Activated naive CD8-positive, alpha-beta T cell (primary cell): ENCODE measurements around the gene FADS1.

Source experiments
- H3K27ac Mint-ChIP-seq: one replicate; pipeline ENCODE4 v1.8.0; 2021; ENCODE audit warnings: mixed read lengths
- H3K27me3 Mint-ChIP-seq: one replicate; pipeline ENCODE4 v1.8.0; 2021; ENCODE audit warnings: mixed read lengths
- H3K36me3 Mint-ChIP-seq: one replicate; pipeline ENCODE4 v1.8.0; 2021; ENCODE audit warnings: mixed read lengths
- H3K4me1 Mint-ChIP-seq: one replicate; pipeline ENCODE4 v1.8.0; 2021; ENCODE audit warnings: low read depth, mixed read lengths
- H3K4me3 Mint-ChIP-seq: one replicate; pipeline ENCODE4 v1.8.0; 2021; ENCODE audit warnings: mild to moderate bottlenecking, mixed read lengths
- H3K9me3 Mint-ChIP-seq: one replicate; pipeline ENCODE4 v1.8.0; 2021; ENCODE audit warnings: low read depth, mixed read lengths

FADS1 gene

DNA sequence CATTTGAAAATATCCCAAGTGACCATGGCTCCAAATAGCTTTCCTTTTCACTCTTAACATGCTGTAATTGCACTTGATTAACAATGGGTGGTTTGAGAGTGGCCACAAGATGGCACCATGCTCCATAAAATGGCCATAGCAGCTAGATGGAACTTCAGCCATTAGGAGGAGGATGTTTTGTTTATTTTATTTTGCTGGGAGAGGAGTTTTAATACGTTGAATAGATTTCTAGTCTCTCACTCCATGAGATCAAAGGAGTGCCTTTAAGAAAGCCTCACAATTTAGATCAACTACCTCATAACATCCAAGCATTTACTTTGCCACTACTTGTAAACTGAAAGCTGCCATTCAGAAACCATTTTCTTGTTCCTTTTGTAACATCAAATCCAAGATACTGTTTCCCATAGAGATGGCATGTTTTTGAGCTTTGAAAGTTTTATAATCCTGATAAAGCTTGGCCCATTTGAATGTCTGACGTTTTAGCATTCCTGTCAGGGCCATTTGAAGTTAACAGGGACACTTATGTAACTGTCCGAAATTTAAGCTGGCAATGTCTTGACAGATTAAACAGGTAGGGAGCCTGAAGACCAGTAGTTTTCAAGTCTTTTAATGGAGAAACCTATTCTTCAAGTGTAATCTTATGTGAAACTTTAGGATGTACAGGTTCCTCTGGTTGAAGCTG, 19.4 kb downstream of the FADS1 start:
- Mint-ChIP-seq H3K36me3 (peaks cover 9% of the 10 kb centered on the region), H3K27ac (no peak overlapping the region), H3K27me3 (no peaks in the 10 kb centered on the region), H3K4me1 (peaks cover 15% of the 10 kb centered on the region), H3K4me3 (no peak overlapping the region), H3K9me3 (no peaks in the 10 kb centered on the region)

DNA sequence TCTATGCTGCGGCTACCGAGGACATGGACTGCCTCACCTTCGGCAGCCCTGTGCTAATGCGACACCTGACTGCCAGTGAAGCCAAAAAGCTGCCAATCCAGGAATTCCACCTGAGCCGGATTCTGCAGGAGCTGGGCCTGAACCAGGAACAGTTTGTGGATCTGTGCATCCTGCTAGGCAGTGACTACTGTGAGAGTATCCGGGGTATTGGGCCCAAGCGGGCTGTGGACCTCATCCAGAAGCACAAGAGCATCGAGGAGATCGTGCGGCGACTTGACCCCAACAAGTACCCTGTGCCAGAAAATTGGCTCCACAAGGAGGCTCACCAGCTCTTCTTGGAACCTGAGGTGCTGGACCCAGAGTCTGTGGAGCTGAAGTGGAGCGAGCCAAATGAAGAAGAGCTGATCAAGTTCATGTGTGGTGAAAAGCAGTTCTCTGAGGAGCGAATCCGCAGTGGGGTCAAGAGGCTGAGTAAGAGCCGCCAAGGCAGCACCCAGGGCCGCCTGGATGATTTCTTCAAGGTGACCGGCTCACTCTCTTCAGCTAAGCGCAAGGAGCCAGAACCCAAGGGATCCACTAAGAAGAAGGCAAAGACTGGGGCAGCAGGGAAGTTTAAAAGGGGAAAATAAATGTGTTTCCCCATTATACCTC, 20.8 kb downstream of the FADS1 start:
- peaks cover 13% of the 10 kb centered on the region for H3K36me3 Mint-ChIP-seq
- no peak overlapping the region for H3K27ac Mint-ChIP-seq
- H3K9me3 Mint-ChIP-seq = no peaks in the 10 kb centered on the region
- H3K27me3 Mint-ChIP-seq = no peaks in the 10 kb centered on the region
- H3K4me1 Mint-ChIP-seq = peaks cover 22% of the 10 kb centered on the region
- H3K4me3 Mint-ChIP-seq = no peak overlapping the region

DNA sequence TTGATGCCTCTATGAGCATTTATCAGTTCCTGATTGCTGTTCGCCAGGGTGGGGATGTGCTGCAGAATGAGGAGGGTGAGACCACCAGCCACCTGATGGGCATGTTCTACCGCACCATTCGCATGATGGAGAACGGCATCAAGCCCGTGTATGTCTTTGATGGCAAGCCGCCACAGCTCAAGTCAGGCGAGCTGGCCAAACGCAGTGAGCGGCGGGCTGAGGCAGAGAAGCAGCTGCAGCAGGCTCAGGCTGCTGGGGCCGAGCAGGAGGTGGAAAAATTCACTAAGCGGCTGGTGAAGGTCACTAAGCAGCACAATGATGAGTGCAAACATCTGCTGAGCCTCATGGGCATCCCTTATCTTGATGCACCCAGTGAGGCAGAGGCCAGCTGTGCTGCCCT, 21.3 kb downstream of the FADS1 start:
- H3K4me1 Mint-ChIP-seq = peaks cover 25% of the 10 kb centered on the region
- no peaks in the 10 kb centered on the region for H3K9me3 Mint-ChIP-seq
- no peak overlapping the region for H3K4me3 Mint-ChIP-seq
- H3K36me3 Mint-ChIP-seq = peaks cover 12% of the 10 kb centered on the region
- no peaks in the 10 kb centered on the region for H3K27me3 Mint-ChIP-seq
- no peak overlapping the region for H3K27ac Mint-ChIP-seq

DNA sequence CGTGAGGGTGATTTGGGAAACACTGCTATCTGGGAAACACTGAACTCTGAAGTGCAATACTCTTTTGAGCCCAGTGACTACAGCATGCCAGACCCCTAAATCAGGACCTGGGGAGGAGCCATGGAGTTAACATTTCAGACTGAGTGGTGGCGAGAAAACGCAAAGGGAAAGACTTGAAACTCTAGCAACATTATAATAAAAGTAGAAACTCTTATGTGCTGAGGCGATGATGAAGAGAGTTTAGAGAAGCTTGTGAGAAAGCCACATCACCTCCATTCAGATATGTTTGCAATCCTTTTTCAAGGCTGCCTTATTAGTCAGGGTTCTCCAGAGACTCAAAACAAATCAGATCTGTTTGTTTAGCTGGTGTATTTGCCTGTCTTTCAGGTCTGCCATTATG, 22.2 kb downstream of the FADS1 start:
- Mint-ChIP-seq H3K27me3 (no peaks in the 10 kb centered on the region), H3K9me3 (no peaks in the 10 kb centered on the region), H3K27ac (no peak overlapping the region), H3K4me1 (peaks cover 28% of the 10 kb centered on the region), H3K4me3 (peak overlapping the region; percentile 7), H3K36me3 (peaks cover 10% of the 10 kb centered on the region)

DNA sequence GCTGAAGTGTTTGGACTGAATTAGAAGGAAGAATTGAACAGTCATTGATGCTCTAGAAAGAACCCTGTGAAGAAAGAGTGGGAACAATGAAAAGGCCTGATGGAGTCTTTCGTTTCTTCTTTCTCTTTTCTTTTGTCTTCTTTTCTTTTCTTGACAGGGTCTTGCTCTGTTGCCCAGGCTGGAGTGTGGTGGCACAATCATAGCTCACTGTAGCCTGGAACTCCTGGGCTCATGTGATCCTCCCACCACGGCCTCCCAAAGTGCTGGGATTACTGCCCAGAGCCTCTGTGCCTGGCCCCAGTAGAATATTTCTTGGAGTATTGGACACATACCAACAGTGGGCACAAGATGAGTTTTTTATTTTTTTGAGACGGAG, 23.0 kb downstream of the FADS1 start:
- H3K27ac Mint-ChIP-seq = peak overlapping the region; percentile 100
- H3K36me3 Mint-ChIP-seq = peaks cover 9% of the 10 kb centered on the region
- no peaks in the 10 kb centered on the region for H3K27me3 Mint-ChIP-seq
- H3K9me3 Mint-ChIP-seq = no peaks in the 10 kb centered on the region
- peaks cover 28% of the 10 kb centered on the region for H3K4me1 Mint-ChIP-seq
- peak overlapping the region; percentile 97 for H3K4me3 Mint-ChIP-seq

DNA sequence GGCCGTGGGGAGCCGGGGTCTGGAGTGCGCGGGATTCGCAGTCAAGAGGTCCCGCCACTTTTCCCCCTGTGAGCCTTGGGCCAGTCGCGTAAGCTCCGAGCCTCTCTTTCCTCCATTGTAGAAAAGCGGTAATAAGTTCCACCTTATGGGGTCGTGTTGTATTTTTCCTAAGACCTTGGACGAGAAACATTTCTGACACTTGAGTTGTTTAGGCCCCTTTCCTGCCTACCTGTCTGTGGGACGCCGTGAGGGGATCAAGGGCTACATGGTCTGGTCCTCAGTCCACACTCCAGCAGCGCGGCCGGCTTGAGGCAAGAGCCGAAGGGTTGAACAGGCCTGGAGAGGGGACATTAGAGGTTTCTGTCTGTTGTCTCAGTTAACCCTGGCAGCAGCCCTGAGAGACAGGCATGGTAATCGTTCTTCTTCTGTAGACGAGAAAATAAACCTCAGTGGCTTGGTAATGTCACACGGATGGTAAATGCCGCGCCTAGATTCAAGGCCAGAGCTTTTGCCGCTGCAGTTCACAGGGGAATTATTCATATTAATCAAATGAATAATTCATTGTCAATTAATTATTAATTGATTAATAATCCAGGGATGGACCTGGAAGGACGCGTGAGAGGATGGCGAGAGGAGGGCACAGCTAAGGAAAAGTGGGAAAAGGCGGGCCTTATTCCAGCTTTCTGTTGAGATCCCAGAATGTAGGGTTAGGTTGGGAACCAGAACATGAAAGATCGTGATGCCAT, 23.5 kb downstream of the FADS1 start:
- no peaks in the 10 kb centered on the region for H3K27me3 Mint-ChIP-seq
- H3K9me3 Mint-ChIP-seq = no peaks in the 10 kb centered on the region
- peaks cover 9% of the 10 kb centered on the region for H3K36me3 Mint-ChIP-seq
- H3K4me3 Mint-ChIP-seq = peak overlapping the region; percentile 97
- H3K4me1 Mint-ChIP-seq = peaks cover 28% of the 10 kb centered on the region
- H3K27ac Mint-ChIP-seq = peak overlapping the region; percentile 100

DNA sequence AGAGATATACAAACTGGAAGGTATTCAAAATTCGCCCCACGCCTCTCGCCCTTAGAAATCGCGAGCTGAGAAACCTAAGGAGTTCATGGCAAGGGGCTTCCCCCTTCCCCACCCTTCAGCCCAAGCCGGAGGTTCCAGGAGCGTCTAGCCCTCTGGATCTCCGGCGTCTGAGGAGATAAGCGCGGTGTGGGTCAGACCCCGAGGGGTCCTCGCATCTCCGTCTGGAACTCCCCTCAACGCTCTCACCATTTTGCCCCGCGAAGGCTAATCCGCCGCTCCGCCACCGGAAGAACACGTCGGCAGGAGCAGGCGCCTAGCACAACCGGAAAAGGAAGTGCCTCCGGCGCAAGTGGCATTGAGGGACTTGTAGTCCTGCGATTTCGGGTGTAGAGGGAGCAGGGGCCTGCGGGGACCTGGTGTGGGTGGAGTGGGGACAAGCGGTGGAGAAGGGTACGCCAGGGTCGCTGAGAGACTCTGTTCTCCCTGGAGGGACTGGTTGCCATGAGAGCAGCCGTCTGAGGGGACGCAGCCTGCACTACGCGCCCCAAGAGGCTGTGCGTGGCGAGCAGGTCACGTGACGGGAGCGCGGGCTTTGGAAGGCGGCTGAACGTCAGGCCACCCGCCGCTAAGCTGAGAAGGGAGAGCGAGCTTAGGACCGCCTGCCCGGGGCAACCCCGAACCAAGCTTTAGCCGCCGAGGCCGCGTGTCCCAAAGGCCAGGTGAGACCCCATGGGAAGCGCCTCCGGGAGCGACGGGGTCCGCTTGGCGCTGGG, 24.3 kb downstream of the FADS1 start, which contains the start of the genes FEN1 and TMEM258:
FEN1 (plus strand) TSS at position 602 of the 773 bp plus-strand sequence. CDS start 2,451 bp downstream, outside the sequence.
TMEM258 (minus strand) TSS at position 290 of the 773 bp plus-strand sequence; CDS start at position 249, 41 bp downstream.
- peaks cover 31% of the 10 kb centered on the region for H3K4me1 Mint-ChIP-seq
- H3K36me3 Mint-ChIP-seq = peaks cover 11% of the 10 kb centered on the region

DNA sequence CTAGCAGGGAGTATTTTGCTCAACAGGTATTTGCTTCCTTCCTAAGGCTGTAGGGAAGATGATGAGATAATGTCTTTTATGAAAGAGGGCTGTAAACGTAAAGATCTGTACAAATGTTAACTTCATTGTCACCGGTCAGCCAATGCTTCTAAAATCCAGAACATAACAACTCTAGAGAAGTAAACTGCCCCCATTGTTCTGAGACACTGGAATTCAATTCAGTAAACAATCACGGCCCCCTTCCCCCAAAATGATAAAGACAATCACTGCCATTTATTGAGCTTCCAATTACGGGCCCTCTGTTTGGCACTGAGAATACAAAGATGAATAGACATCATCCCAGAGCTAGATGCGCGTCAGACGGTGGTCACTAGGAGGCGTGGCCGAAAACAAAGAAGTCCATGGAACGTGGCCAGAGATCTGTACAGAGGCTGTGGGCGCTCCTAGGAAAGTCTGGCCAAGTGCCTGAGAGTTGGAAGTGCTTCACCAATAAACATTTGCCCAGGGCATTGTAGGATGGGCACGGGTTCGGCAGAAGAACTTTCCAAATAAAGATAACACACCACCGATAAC, 25.0 kb downstream of the FADS1 start:
- H3K27me3 Mint-ChIP-seq = no peaks in the 10 kb centered on the region
- peak overlapping the region; percentile 97 for H3K4me3 Mint-ChIP-seq
- peaks cover 26% of the 10 kb centered on the region for H3K4me1 Mint-ChIP-seq
- H3K9me3 Mint-ChIP-seq = no peaks in the 10 kb centered on the region
- H3K27ac Mint-ChIP-seq = peak overlapping the region; percentile 100
- H3K36me3 Mint-ChIP-seq = peaks cover 6% of the 10 kb centered on the region

More for the DNA sequence above, 24.3 kb downstream of the FADS1 start, which contains the start of the genes FEN1 and TMEM258:
- peak within 1 kb of the TSS; percentile 100 for H3K27ac Mint-ChIP-seq
- no peaks in the 10 kb centered on the region for H3K27me3 Mint-ChIP-seq
- H3K4me3 Mint-ChIP-seq = peak within 1 kb of the TSS; percentile 97
- no peaks in the 10 kb centered on the region for H3K9me3 Mint-ChIP-seq

DNA sequence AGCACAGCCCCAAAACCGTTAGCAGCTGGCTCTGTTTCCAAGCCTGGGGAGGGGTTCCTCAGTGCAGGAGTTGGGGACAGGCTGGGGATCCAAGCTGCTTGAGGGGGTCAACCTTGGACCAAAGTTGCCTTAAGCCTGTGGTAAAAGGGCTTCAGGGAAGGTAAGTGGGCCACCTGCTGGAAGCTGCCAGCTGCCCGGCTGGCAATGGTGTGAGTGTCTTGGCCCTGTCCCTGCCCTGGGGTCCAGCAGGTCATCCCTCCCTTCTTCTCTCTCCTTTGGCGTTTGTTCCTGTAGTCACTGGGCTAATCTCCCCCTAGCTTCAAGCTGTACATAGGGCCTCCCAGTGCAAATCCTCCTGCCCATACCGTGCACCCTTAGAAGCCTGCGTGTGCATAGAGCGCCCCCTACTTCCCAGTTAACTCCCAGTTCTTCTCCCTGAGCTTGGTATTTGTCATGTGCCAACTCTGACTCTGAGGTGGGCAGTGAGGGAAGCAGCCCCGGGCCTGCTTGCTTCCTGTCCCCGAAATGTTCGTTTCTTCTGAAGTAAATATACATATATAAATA, 28.8 kb downstream of the FADS1 start:
- peaks cover 6% of the 10 kb centered on the region for H3K36me3 Mint-ChIP-seq
- peaks cover 16% of the 10 kb centered on the region for H3K4me1 Mint-ChIP-seq
- H3K9me3 Mint-ChIP-seq = no peaks in the 10 kb centered on the region
- H3K27me3 Mint-ChIP-seq = no peaks in the 10 kb centered on the region
- H3K4me3 Mint-ChIP-seq = no peak overlapping the region
- no peak overlapping the region for H3K27ac Mint-ChIP-seq

DNA sequence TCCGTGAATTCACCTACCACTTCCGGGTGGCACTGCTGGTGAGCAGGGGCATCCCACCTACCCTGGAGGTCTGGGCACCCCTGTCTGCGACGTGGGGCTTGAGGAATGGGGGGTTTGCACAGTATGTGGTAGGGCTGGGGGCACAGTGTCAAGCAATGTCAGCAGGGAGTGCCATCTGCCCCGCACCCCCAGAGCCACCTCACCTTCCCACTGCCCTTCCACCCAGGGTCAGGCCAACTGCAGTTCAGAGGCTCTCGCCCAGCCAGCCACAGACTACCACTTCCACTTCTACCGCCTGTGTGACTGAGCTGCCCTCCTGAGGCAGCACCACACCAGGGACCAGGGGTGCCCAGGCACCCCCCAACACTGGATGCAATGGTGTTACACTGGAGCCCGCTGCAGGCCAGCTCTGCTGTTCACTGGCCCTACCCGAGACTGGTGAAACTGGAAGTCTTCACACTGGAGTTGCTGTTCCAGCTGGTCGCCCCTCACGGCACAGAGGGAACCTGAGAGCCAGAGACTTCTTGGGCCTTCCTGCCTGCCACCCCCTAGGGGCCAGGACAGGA, 30.9 kb downstream of the FADS1 start:
- Mint-ChIP-seq H3K27ac (no peak overlapping the region), H3K9me3 (no peaks in the 10 kb centered on the region), H3K4me1 (peaks cover 9% of the 10 kb centered on the region), H3K4me3 (no peak overlapping the region), H3K27me3 (no peaks in the 10 kb centered on the region), H3K36me3 (peaks cover 2% of the 10 kb centered on the region)

DNA sequence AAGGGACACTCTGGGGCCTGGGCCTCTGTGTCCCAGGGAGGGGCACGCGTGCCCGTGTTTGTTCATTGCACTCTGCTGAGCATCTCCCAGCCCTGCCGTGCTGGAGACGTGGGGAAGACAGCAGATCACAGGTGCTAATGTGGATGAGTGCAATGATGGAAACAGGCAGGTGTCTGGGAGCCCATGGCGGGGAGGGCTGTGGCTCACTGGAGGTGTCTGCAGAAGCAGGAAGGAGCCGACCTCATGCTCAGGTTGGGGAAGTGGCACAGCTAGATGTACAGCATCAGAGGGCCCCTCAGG, 32.3 kb downstream of the FADS1 start:
- Mint-ChIP-seq H3K4me1 (peaks cover 2% of the 10 kb centered on the region), H3K27me3 (no peaks in the 10 kb centered on the region), H3K27ac (no peak overlapping the region), H3K36me3 (peaks cover 2% of the 10 kb centered on the region), H3K4me3 (no peak overlapping the region), H3K9me3 (no peaks in the 10 kb centered on the region)

DNA sequence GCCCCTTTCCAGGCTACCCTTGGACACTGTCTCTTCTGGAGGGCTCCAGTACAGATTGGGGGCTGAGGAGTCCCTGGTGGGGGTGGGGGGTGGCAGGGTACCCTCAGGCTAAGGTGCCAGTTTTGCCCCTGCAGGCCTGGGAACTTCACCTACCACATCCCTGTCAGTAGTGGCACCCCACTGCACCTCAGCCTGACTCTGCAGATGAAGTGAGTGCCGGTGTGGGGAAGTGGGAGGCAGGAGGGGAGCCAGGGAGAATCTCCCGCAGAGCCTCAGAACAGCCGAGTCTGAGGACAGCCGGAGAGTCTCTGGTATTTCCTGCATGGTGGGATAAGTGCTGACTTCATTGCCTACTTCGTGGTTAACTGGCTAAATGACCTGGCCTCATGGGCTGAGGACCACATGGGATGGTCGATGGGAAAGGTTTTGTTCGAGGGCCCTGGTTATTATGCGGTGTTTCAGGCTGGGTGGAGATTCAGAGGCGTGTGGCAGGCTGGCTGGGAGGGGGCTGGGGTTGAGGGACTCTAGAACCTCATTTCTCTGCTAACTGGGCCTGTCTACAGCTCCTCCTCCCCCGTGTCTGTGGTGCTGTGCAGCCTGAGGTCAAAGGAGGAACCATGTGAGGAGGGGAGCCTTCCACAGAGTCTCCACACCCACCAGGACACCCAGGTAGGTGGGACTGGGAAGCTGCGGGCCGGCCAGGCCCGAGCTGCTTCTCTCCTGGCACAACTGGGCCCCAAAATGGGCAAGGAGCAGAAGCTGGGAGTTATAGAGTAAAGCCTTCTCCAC, 32.9 kb downstream of the FADS1 start:
- Mint-ChIP-seq H3K27ac (no peak overlapping the region), H3K36me3 (peaks cover 2% of the 10 kb centered on the region), H3K9me3 (no peaks in the 10 kb centered on the region), H3K4me1 (peaks cover 2% of the 10 kb centered on the region), H3K4me3 (no peak overlapping the region), H3K27me3 (no peaks in the 10 kb centered on the region)

DNA sequence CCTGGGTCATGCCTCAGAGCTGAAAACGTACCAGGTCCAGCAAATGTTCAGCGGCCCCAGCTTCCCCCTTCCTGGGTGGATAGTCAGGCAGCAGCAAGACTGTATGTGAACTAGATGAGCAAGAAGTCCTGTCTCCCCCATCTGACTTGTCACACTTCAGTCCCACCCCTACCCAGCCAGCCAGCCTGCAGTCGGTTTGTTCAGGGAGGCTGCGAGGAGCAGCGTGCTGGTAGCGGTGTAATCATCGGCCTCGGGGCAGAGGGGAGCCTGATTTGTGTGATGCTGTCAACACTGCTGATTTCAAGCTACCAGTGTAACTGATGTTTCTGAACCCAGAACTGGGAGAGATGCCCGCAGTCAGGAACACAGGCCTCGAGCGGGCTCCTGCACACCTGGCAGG, 34.0 kb downstream of the FADS1 start:
- Mint-ChIP-seq H3K27me3 (no peaks in the 10 kb centered on the region), H3K9me3 (no peaks in the 10 kb centered on the region), H3K4me3 (no peak overlapping the region), H3K36me3 (no peaks in the 10 kb centered on the region), H3K27ac (no peak overlapping the region), H3K4me1 (peaks cover 4% of the 10 kb centered on the region)
